HUES6 (cell line): ENCODE measurements around the gene C3.

Experiments
- H3K27ac ChIP-seq: 2 replicates; pipeline ENCODE4 v1.7.0; 2013; ENCODE audit warnings: low read depth, mild to moderate bottlenecking, low read length, inconsistent platforms
- H3K27me3 ChIP-seq: 2 replicates; pipeline ENCODE4 v1.6.1; 2013; ENCODE audit warnings: low read length; ENCODE audit not compliant: control insufficient read depth, insufficient read depth
- H3K36me3 ChIP-seq: 2 replicates; pipeline ENCODE4 v1.6.1; 2013; ENCODE audit warnings: low read length; ENCODE audit not compliant: control insufficient read depth, insufficient read depth
- H3K4me1 ChIP-seq: 2 replicates; pipeline ENCODE4 v1.6.1; 2013; ENCODE audit warnings: low read length; ENCODE audit not compliant: control insufficient read depth, insufficient read depth
- H3K4me3 ChIP-seq: 2 replicates; pipeline ENCODE4 v1.5.1; 2013; ENCODE audit warnings: low read depth, low read length
- H3K9ac ChIP-seq: one replicate; pipeline ENCODE4 v1.6.1; 2013; ENCODE audit warnings: mild to moderate bottlenecking, low read length
- H3K9me3 ChIP-seq: 2 replicates; pipeline ENCODE4 v1.6.1; 2013; ENCODE audit warnings: low read depth, low read length; ENCODE audit not compliant: control insufficient read depth, insufficient read depth

Gene C3

GRCh38 chr19:6718741-6719539, 1.5 kb downstream of the C3 start:
- Histone ChIP-seq H3K36me3 (no peaks in the 10 kb centered on the region), H3K4me3 (peak overlapping the region; percentile 27), H3K9me3 (no peaks in the 10 kb centered on the region), H3K27ac (no peak overlapping the region), H3K9ac (no peak overlapping the region), H3K27me3 (no peaks in the 10 kb centered on the region), H3K4me1 (peaks cover 13% of the 10 kb centered on the region; the same call in 1 of the 2 replicates)

GRCh38 chr19:6718111-6718740, 2.2 kb downstream of the C3 start:
- Histone ChIP-seq H3K4me1 (peaks cover 11% of the 10 kb centered on the region; the same call in 1 of the 2 replicates), H3K27ac (no peak overlapping the region; the same call in 1 of the 2 replicates), H3K4me3 (peak overlapping the region; percentile 64)

GRCh38 chr19:6717441-6717971, 2.9 kb downstream of the C3 start:
- H3K36me3 ChIP-seq, result no peaks in the 10 kb centered on the region; the same call in 1 of the 2 replicates
- H3K27ac ChIP-seq, result no peak overlapping the region
- no peaks in the 10 kb centered on the region for H3K27me3 ChIP-seq
- H3K4me1 ChIP-seq, result peaks cover 9% of the 10 kb centered on the region; the same call in 1 of the 2 replicates
- peak overlapping the region; percentile 64 for H3K4me3 ChIP-seq
- no peak overlapping the region for H3K9ac ChIP-seq
- H3K9me3 ChIP-seq, result no peaks in the 10 kb centered on the region

More at GRCh38 chr19:6718111-6718740, 2.2 kb downstream of the C3 start:
- peak overlapping the region; percentile 18 for H3K9ac ChIP-seq
- no peaks in the 10 kb centered on the region for H3K9me3 ChIP-seq
- no peaks in the 10 kb centered on the region for H3K36me3 ChIP-seq
- no peaks in the 10 kb centered on the region for H3K27me3 ChIP-seq

- Histone ChIP-seq H3K27ac (no peak overlapping the region), H3K4me3 (no peak overlapping the region; the same call in 1 of the 2 replicates), H3K27me3 (no peaks in the 10 kb centered on the region), H3K4me1 (peaks cover 9% of the 10 kb centered on the region; the same call in 1 of the 2 replicates), H3K9ac (no peak overlapping the region), H3K36me3 (peaks cover 5% of the 10 kb centered on the region), H3K9me3 (no peaks in the 10 kb centered on the region)
These were observed 3.4 kb downstream of the C3 start for GRCh38 chr19:6717036-6717435.

- Histone ChIP-seq H3K4me1 (peaks cover 9% of the 10 kb centered on the region; the same call in 1 of the 2 replicates), H3K36me3 (peaks cover 9% of the 10 kb centered on the region), H3K4me3 (no peak overlapping the region), H3K9ac (no peak overlapping the region), H3K9me3 (no peaks in the 10 kb centered on the region), H3K27me3 (peaks cover 2% of the 10 kb centered on the region; the same call in 1 of the 2 replicates), H3K27ac (no peak overlapping the region)
These were observed 3.9 kb downstream of the C3 start for GRCh38 chr19:6716610-6716970.

- Histone ChIP-seq H3K27me3 (peaks cover 15% of the 10 kb centered on the region; the same call in 1 of the 2 replicates), H3K9me3 (no peaks in the 10 kb centered on the region), H3K4me1 (peaks cover 4% of the 10 kb centered on the region; the same call in 1 of the 2 replicates), H3K36me3 (peaks cover 9% of the 10 kb centered on the region), H3K27ac (no peak overlapping the region), H3K9ac (no peak overlapping the region), H3K4me3 (no peak overlapping the region)
These were observed 5.5 kb downstream of the C3 start for GRCh38 chr19:6714749-6715555.

GRCh38 chr19:6713773-6714692, 6.4 kb downstream of the C3 start:
- Histone ChIP-seq H3K36me3 (peaks cover 9% of the 10 kb centered on the region), H3K9me3 (no peaks in the 10 kb centered on the region), H3K9ac (no peak overlapping the region), H3K4me1 (peaks cover under 1% of the 10 kb centered on the region; the same call in 1 of the 2 replicates), H3K27ac (no peak overlapping the region), H3K4me3 (no peak overlapping the region), H3K27me3 (peaks cover 16% of the 10 kb centered on the region; the same call in 1 of the 2 replicates)

- H3K9me3 ChIP-seq, result no peaks in the 10 kb centered on the region
- H3K4me1 ChIP-seq, result no peaks in the 10 kb centered on the region
- no peak overlapping the region for H3K27ac ChIP-seq
- H3K4me3 ChIP-seq, result no peak overlapping the region
- H3K36me3 ChIP-seq, result peaks cover 9% of the 10 kb centered on the region
- H3K27me3 ChIP-seq, result peaks cover 16% of the 10 kb centered on the region; the same call in 1 of the 2 replicates
- no peak overlapping the region for H3K9ac ChIP-seq
These were observed 7.5 kb downstream of the C3 start for GRCh38 chr19:6712692-6713670.

- no peak overlapping the region for H3K4me3 ChIP-seq
- H3K4me1 ChIP-seq, result no peaks in the 10 kb centered on the region
- H3K36me3 ChIP-seq, result peaks cover 13% of the 10 kb centered on the region
- no peak overlapping the region for H3K9ac ChIP-seq
- peaks cover 16% of the 10 kb centered on the region; the same call in 1 of the 2 replicates for H3K27me3 ChIP-seq
- H3K27ac ChIP-seq, result no peak overlapping the region
- no peaks in the 10 kb centered on the region for H3K9me3 ChIP-seq
These were observed 8.2 kb downstream of the C3 start for GRCh38 chr19:6712231-6712630.
